ENCODE data around the gene TRAF5. TPM values are rescaled to one million over a fixed set of nuclear protein-coding genes. Genes with fewer than 3 reads are reported as not detected.
"Not testable (repeated sequence)": the region's sequence is repeated elsewhere in the genome, so short reads cannot be mapped to it uniquely, and the experiment has no call there.

The TRAF5 gene
- total and polyA plus RNA-seq, 2 donors: 20.0 to 63.8 TPM

GRCh38 chr1:211384524-211384923 lies 57.9 kb downstream of the TRAF5 start:
- H3K27ac ChIP-seq (ENCODE audit: low read depth): no peak overlapping the region
- H3K36me3 ChIP-seq (ENCODE audit: insufficient read depth): no peaks in the 10 kb centered on the region
- H3K4me1 ChIP-seq (ENCODE audit: insufficient read depth): no peaks in the 10 kb centered on the region
- no peak overlapping the region for H3K4me3 ChIP-seq (ENCODE audit: low read depth, low read length)
- no peak for DNase-seq (ENCODE audit: extremely low spot score)
- 94% methylated on average over 3 of the region's 3 CpGs for WGBS

DNA sequence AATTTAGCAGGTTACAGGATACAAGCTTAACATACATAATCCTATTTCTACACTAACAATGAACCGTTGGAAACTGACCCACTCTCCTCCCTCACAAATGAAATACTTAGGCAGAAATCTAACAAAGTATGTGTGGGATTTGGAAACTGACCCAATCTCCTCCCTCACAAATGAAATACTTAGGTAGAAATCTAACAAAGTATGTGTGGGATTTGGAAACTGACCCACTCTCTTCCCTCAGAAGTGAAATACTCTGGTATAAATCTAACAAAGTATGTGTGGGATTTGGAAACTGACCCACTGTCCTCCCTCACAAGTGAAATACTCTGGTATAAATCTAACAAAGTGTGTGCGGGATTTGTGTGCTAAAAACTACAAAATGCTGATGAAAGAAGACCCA lies 60.3 kb downstream of the TRAF5 start:
- Histone ChIP-seq H3K27ac (ENCODE audit: low read depth) (no peak overlapping the region), H3K4me1 (ENCODE audit: insufficient read depth) (no peaks in the 10 kb centered on the region), H3K36me3 (ENCODE audit: insufficient read depth) (no peaks in the 10 kb centered on the region), H3K4me3 (ENCODE audit: low read depth, low read length) (no peak overlapping the region)
- DNase-seq (ENCODE audit: extremely low spot score): no peak
- 48% methylated on average over 2 of the region's 2 CpGs for WGBS

- H3K27ac ChIP-seq (ENCODE audit: low read depth); H3K4me1 ChIP-seq (ENCODE audit: insufficient read depth); H3K4me3 ChIP-seq (ENCODE audit: low read depth, low read length); DNase-seq (ENCODE audit: extremely low spot score); H3K36me3 ChIP-seq (ENCODE audit: insufficient read depth): not testable (repeated sequence)
- WGBS: 97% methylated on average over 7 of the region's 7 CpGs
Measured at GRCh38 chr1:211390829-211391228, 64.2 kb downstream of the TRAF5 start.

- no peak for DNase-seq (ENCODE audit: extremely low spot score)
- no peaks in the 10 kb centered on the region for H3K36me3 ChIP-seq (ENCODE audit: insufficient read depth)
- H3K4me3 ChIP-seq (ENCODE audit: low read depth, low read length): no peak overlapping the region
- H3K4me1 ChIP-seq (ENCODE audit: insufficient read depth): no peaks in the 10 kb centered on the region
- WGBS: 80% methylated on average over 1 of the region's 1 CpG
- H3K27ac ChIP-seq (ENCODE audit: low read depth): no peak overlapping the region
Measured at GRCh38 chr1:211393203-211393602, 66.6 kb downstream of the TRAF5 start.

- not testable (repeated sequence) for H3K36me3 ChIP-seq (ENCODE audit: insufficient read depth); H3K27ac ChIP-seq (ENCODE audit: low read depth); H3K4me3 ChIP-seq (ENCODE audit: low read depth, low read length); H3K4me1 ChIP-seq (ENCODE audit: insufficient read depth); DNase-seq (ENCODE audit: extremely low spot score)
- 60% methylated on average over 13 of the region's 13 CpGs for WGBS
Measured at GRCh38 chr1:211398266-211398930, 71.8 kb downstream of the TRAF5 start.

DNA sequence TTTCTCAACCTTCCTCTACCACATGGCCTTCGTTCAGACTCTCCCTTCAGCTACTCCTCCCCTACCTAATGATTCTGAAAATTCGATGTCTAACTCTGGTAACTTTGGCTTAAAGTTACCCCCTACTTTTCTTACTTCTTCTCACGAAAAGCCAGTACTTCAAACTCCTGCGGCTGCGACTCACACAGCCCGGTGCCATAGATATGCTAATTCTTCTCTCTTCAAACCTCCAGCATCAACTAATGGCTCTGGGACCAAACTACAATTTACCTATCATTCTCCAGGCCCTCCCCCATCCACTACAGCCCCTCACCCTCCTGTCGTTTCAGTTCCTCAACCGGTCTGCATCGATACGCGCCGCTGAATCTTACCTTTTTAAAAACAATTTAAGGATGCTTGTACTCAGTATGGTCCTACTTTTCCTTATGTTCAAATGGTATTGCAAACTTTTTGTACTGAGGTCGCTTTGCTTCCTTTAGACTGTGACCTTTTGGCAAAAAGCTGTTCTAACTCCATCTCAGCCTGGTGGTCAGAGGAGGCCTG lies 73.3 kb downstream of the TRAF5 start:
- 76% methylated on average over 13 of the region's 13 CpGs for WGBS

GRCh38 chr1:211401751-211402150 lies 75.1 kb downstream of the TRAF5 start:
- not testable (repeated sequence) for H3K4me1 ChIP-seq (ENCODE audit: insufficient read depth); DNase-seq (ENCODE audit: extremely low spot score); H3K36me3 ChIP-seq (ENCODE audit: insufficient read depth); H3K4me3 ChIP-seq (ENCODE audit: low read depth, low read length); H3K27ac ChIP-seq (ENCODE audit: low read depth)
- WGBS: 86% methylated on average over 1 of the region's 1 CpG

More for the DNA sequence above, 73.3 kb downstream of the TRAF5 start:
- not testable (repeated sequence) for DNase-seq (ENCODE audit: extremely low spot score); H3K4me1 ChIP-seq (ENCODE audit: insufficient read depth); H3K4me3 ChIP-seq (ENCODE audit: low read depth, low read length); H3K36me3 ChIP-seq (ENCODE audit: insufficient read depth); H3K27ac ChIP-seq (ENCODE audit: low read depth)

GRCh38 chr1:211406086-211406485 lies 79.5 kb downstream of the TRAF5 start:
- 92% methylated on average over 3 of the region's 3 CpGs for WGBS
- not testable (repeated sequence) for DNase-seq (ENCODE audit: extremely low spot score); H3K4me1 ChIP-seq (ENCODE audit: insufficient read depth); H3K36me3 ChIP-seq (ENCODE audit: insufficient read depth); H3K4me3 ChIP-seq (ENCODE audit: low read depth, low read length); H3K27ac ChIP-seq (ENCODE audit: low read depth)

DNA sequence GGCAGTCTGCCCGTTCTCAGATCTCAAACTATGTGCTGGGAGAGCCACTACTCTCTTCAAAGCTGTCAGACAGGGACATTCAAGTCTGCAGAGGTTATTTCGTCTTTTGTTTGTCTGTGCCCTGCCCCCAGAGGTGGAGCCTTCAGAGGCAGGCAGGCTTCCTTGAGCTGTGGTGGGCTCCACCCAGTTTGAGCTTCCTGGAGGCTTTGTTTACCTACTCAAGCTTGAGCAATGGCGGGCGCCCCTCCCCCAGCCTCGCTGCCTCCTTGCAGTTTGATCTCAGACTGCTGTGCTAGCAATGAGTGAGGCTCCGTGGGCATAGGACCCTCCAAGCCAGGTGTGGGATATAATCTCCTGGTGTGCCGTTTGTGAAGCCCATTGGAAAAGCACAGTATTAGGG lies 81.1 kb downstream of the TRAF5 start:
- H3K4me3 ChIP-seq (ENCODE audit: low read depth, low read length); DNase-seq (ENCODE audit: extremely low spot score); H3K4me1 ChIP-seq (ENCODE audit: insufficient read depth); H3K36me3 ChIP-seq (ENCODE audit: insufficient read depth); H3K27ac ChIP-seq (ENCODE audit: low read depth): not testable (repeated sequence)
- WGBS: 94% methylated on average over 7 of the region's 7 CpGs

DNA sequence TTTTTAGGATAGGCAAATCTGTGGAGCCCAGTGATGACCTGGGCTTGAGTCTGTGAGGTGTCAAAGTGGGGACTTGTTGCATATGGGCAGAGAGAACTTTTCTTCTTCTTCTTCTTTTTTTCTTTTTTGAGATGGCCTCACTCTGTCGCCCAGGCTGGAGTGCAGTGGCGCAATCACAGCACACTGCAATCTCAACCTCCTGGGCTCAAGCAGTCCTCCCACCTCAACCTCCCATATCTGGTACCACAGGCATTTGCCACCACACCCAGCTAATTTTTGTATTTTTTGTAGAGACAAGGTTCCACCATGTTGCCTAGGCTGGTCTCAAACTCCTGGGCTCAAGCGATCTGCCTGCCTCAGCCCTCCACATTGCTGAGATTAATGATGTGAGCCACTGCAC lies 85.0 kb downstream of the TRAF5 start:
- peaks cover 1% of the 10 kb centered on the region for H3K36me3 ChIP-seq (ENCODE audit: insufficient read depth)
- no peak for DNase-seq (ENCODE audit: extremely low spot score)
- H3K4me1 ChIP-seq (ENCODE audit: insufficient read depth): no peaks in the 10 kb centered on the region
- WGBS: over 99% methylated on average over 3 of the region's 3 CpGs
- H3K4me3 ChIP-seq (ENCODE audit: low read depth, low read length): no peak overlapping the region
- no peak overlapping the region for H3K27ac ChIP-seq (ENCODE audit: low read depth)

DNA sequence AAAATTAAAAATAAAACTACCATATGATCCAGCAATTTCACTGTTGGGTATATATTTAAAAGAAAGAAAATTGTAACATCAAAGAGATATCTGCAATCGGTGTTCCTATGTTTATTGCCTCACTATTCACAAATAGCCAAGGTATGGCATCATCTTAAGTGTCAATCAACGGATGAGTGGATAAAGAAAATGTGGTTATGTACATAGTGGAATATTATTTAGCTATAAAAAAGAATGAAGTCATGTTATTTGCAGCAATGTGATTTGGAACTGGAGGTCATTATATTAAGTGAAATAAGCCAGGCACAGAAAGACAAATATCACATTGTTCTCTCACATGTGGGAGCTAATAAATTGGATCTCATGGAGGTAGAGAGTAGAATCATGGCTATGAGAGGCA lies 89.1 kb downstream of the TRAF5 start:
- Histone ChIP-seq H3K36me3 (ENCODE audit: insufficient read depth) (peaks cover 1% of the 10 kb centered on the region), H3K4me1 (ENCODE audit: insufficient read depth) (no peaks in the 10 kb centered on the region), H3K27ac (ENCODE audit: low read depth) (no peak overlapping the region), H3K4me3 (ENCODE audit: low read depth, low read length) (no peak overlapping the region)
- WGBS: 93% methylated on average over 2 of the region's 2 CpGs
- no peak for DNase-seq (ENCODE audit: extremely low spot score)

DNA sequence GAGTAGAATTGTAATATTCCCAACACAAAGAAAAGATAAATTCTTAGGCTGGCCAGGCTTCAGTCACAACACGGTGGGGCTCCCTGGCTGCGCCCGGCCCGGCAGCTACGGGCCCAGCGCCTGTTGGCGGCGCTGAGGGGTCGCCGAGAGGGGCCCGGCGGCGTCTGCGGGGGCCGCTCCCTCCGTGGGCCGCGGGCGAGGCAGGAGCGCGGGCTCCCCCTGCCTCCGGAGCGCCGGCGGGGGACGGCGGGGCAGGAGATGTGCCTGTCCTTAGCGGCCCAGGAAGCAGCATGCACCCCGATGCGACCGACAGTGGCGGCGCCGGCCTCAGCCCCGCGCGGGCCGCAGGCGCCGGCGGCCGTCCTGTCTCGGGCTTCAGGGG lies 89.6 kb downstream of the TRAF5 start:
- not testable (repeated sequence) for H3K36me3 ChIP-seq (ENCODE audit: insufficient read depth); H3K4me1 ChIP-seq (ENCODE audit: insufficient read depth); DNase-seq (ENCODE audit: extremely low spot score)
- H3K27ac ChIP-seq (ENCODE audit: low read depth): peak overlapping the region; percentile 67
- H3K4me3 ChIP-seq (ENCODE audit: low read depth, low read length): peak overlapping the region; percentile 45
- 14% methylated on average over 43 of the region's 43 CpGs for WGBS

- Histone ChIP-seq H3K27ac (ENCODE audit: low read depth) (peak overlapping the region; percentile 67), H3K4me3 (ENCODE audit: low read depth, low read length) (peak overlapping the region; percentile 45)
- not testable (repeated sequence) for DNase-seq (ENCODE audit: extremely low spot score); H3K4me1 ChIP-seq (ENCODE audit: insufficient read depth); H3K36me3 ChIP-seq (ENCODE audit: insufficient read depth)
- 23% methylated on average over 46 of the region's 46 CpGs for WGBS
Measured at GRCh38 chr1:211416628-211417323, 90.1 kb downstream of the TRAF5 start.

DNA sequence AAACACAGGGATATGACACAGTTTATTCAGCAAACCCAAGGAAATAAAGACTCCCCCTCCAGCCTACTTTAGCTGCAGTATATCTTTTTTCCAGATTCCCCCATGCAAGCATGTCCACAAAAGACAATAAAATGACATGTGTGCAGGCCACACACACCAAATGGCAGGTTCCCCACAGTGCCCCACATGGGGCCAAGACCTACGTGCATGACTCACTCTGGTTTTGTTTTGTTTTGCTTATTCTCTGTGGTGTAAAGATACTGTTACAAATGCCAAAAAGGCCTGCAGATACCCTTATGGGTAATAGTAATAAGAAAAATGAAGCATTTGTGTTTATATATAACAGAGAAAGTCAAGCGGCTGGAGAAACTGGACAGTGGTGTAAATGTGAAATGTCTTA lies 93.8 kb downstream of the TRAF5 start:
- H3K4me1 ChIP-seq (ENCODE audit: insufficient read depth): no peaks in the 10 kb centered on the region
- WGBS: 79% methylated on average over 2 of the region's 2 CpGs
- DNase-seq (ENCODE audit: extremely low spot score): no peak
- no peak overlapping the region for H3K27ac ChIP-seq (ENCODE audit: low read depth)
- H3K36me3 ChIP-seq (ENCODE audit: insufficient read depth): no peaks in the 10 kb centered on the region
- no peak overlapping the region for H3K4me3 ChIP-seq (ENCODE audit: low read depth, low read length)
